ENCODE measurements around the gene CCDC201. TPM values are rescaled to one million over a fixed set of nuclear protein-coding genes. Genes with fewer than 3 reads are reported as not detected.

CCDC201 gene
- total and polyA plus RNA-seq, 2 of the 8 experiments (the other 6 are each of a cell fraction or from before 2014, with no cell fraction given): not detected

GRCh38 chr7:45919993-45920459 lies 47.1 kb upstream of the CCDC201 start:
- POLR2A ChIA-PET (ENCODE audit: partially characterized antibody): interaction anchor here (1.2 kb wide), 1 partner anchor 56 kb away, joined by 3 read pairs; no protein-coding TSS in a partner anchor
- peaks cover 2% of the 10 kb centered on the region in 2 experiments for H4K20me1 ChIP-seq (replicated peaks in 1 of 2; ENCODE audit: control insufficient read depth in 1 of 2, insufficient read depth in 2 of 2, low read length in 2 of 2)
- no peaks in the 10 kb centered on the region for H3K9me3 ChIP-seq (ENCODE audit: insufficient read depth in 2 of 2, low read depth in 1 of 2, low read length in 1 of 2)
- no peak overlapping the region for H2BK20ac ChIP-seq (ENCODE audit: low read length)
- TF ChIP-seq SP1 (IDR thresholded peaks at IDR 0.05; ENCODE audit: low read depth, low read length): no peak
- TF ChIP-seq EZH2 (IDR thresholded peaks at IDR 0.05; ENCODE audit: low read depth, low read length, severe bottlenecking): peak; percentile 37
- H3K79me2 ChIP-seq (ENCODE audit: control insufficient read depth in 1 of 2, insufficient read depth in 2 of 2, low read length in 2 of 2): no peaks in the 10 kb centered on the region
- peaks cover 6 to 30% (median 12%) of the 10 kb centered on the region in 4 experiments; a peak in 6 of 7 replicates for H3K4me1 ChIP-seq (replicated peaks in 1 of 4; ENCODE audit: control insufficient read depth in 3 of 4, insufficient read depth in 4 of 4, low read length in 3 of 4)
- peak overlapping the region in 3 of 4 experiments; percentile 3 to 41 (median 13); a peak in 3 of 7 replicates for H3K9ac ChIP-seq (replicated peaks in 1 of 4; ENCODE audit: extremely low read depth in 1 of 4, low read depth in 3 of 4, low read length in 3 of 4)
- H2AK5ac ChIP-seq (ENCODE audit: low read depth, low read length): no peak overlapping the region
- no peaks in the 10 kb centered on the region for H3K79me1 ChIP-seq (ENCODE audit: low read depth, low read length)
- no peak overlapping the region for H4K8ac ChIP-seq (ENCODE audit: extremely low read depth, insufficient read depth, low read length)
- 24% methylated on average over 19 of the region's 19 CpGs; no CpG with 5 or more reads in 1 of the 2 experiments for WGBS, 2 experiments (ENCODE audit: extremely low coverage in 1 of 2, insufficient coverage in 1 of 2, insufficient read length in 1 of 2, insufficient replicate concordance in 2 of 2, low coverage in 1 of 2, low lambda C conversion rate in 2 of 2, missing lambda C conversion rate in 1 of 2)
- H2BK15ac ChIP-seq (ENCODE audit: low read length): no peak overlapping the region
- H3K18ac ChIP-seq (ENCODE audit: extremely low read depth, low read length): no peak overlapping the region
- DNase-seq (ENCODE audit: low read depth in 1 of 2, low spot score in 2 of 2): no peak
- no peak for FAIRE-seq
- H3K4me2 ChIP-seq (ENCODE audit: insufficient read depth in 1 of 2, low read depth in 2 of 2, low read length in 2 of 2): peak overlapping the region; percentile 78 to 87
- H2AFZ ChIP-seq (ENCODE audit: low read length): no peak overlapping the region
- H3K27me3 ChIP-seq (replicated peaks in 1 of 4; ENCODE audit: control insufficient read depth in 3 of 4, extremely low read depth in 1 of 4, insufficient read depth in 3 of 4, low read length in 3 of 4): peaks cover 14 to 48% (median 37%) of the 10 kb centered on the region in 4 experiments
- no peak overlapping the region for H4K91ac ChIP-seq (replicated peaks; ENCODE audit: insufficient read length, low read length)
- H3K4ac ChIP-seq (replicated peaks; ENCODE audit: insufficient read length, low read depth, low read length): no peak overlapping the region
- peak overlapping the region; percentile 43 to 67 (median 56) for H3K4me3 ChIP-seq (ENCODE audit: extremely low read depth in 1 of 4, insufficient read depth in 2 of 4, low read depth in 3 of 4, low read length in 4 of 4)
- no peak overlapping the region for H2BK120ac ChIP-seq (replicated peaks; ENCODE audit: low read depth, low read length)
- CTCF ChIA-PET (ENCODE audit: partially characterized antibody): interaction anchor here (0.9 to 15.3 kb wide), 10 partner anchors 17 to 1914 kb away, joined by 3 to 242 read pairs (median 20); no protein-coding TSS in a partner anchor
- peaks cover 0 to 6% (median 1%) of the 10 kb centered on the region in 4 experiments; a peak in 4 of 8 replicates for H3K36me3 ChIP-seq (ENCODE audit: control insufficient read depth in 2 of 4, insufficient read depth in 4 of 4, low read length in 3 of 4)
- H3K56ac ChIP-seq (replicated peaks; ENCODE audit: insufficient read length, low read depth, low read length): no peak overlapping the region
- H3K23me2 ChIP-seq (ENCODE audit: low read depth, low read length): peaks cover 14% of the 10 kb centered on the region
- H3K27ac ChIP-seq (ENCODE audit: low read depth, low read length): no peak overlapping the region
- no peak overlapping the region for H2BK5ac ChIP-seq (ENCODE audit: low read depth, low read length)
- no peak overlapping the region for H3K14ac ChIP-seq (ENCODE audit: insufficient read length)
- H4K5ac ChIP-seq (ENCODE audit: insufficient read length, low read depth, low read length): no peak overlapping the region
- H2BK12ac ChIP-seq (ENCODE audit: low read depth, low read length): no peak overlapping the region
- H3K23ac ChIP-seq (ENCODE audit: insufficient read length): no peak overlapping the region

All from H1 (cell line).